SU-DHL-6 (cell line): ENCODE data around the gene ZSWIM1.

Experiments used
- H2AFZ ChIP-seq: fragments of 200-600 bp; sonication (generic); 2 replicates; pipeline ENCODE4 v1.6.1; 2014; ENCODE audit warnings: low read depth, mild to moderate bottlenecking, moderate library complexity, mixed read lengths, antibody characterized with exemption, low read length; ENCODE audit not compliant: severe bottlenecking
- H3F3A ChIP-seq: fragments of 200-600 bp; shearing (Covaris generic); 2 replicates; pipeline ENCODE4 v1.6.0; 2016; ENCODE audit warnings: antibody characterized with exemption, mild to moderate bottlenecking; ENCODE audit not compliant: insufficient read depth
- H3K27ac ChIP-seq: fragments of 200-600 bp; sonication (generic); 2 replicates; pipeline ENCODE4 v1.5.1; 2016; ENCODE audit warnings: low read depth, mild to moderate bottlenecking, low read length, moderate library complexity, mixed read lengths
- H3K27me3 ChIP-seq: fragments of 200-600 bp; sonication (generic), shearing (Covaris generic); 2 replicates; pipeline ENCODE4 v1.6.0; 2014; ENCODE audit warnings: mild to moderate bottlenecking, low read length
- H3K36me3 ChIP-seq: fragments of 200-600 bp; sonication (generic); 2 replicates; pipeline ENCODE4 v1.6.1; 2014; ENCODE audit warnings: mild to moderate bottlenecking, low read length, mixed read lengths
- H3K4me2 ChIP-seq: fragments of 300-600, 200-600 bp; shearing (Covaris generic), sonication (generic); 2 replicates; pipeline ENCODE4 v1.6.0; 2014; ENCODE audit warnings: low read length, low read depth, mild to moderate bottlenecking; ENCODE audit not compliant: poor library complexity, severe bottlenecking
- H3K4me3 ChIP-seq: fragments of 200-600 bp; sonication (generic); 2 replicates; pipeline ENCODE4 v1.5.1; 2014; ENCODE audit warnings: antibody characterized with exemption, low read length, mild to moderate bottlenecking, mixed read lengths; ENCODE audit not compliant: insufficient read depth, poor library complexity, severe bottlenecking
- H3K79me2 ChIP-seq: fragments of 200-600 bp; sonication (generic); 2 replicates; pipeline ENCODE4 v1.6.1; 2014; ENCODE audit warnings: mild to moderate bottlenecking, low read length, moderate library complexity; ENCODE audit not compliant: insufficient read depth
- H3K9ac ChIP-seq: fragments of 200-600 bp; sonication (generic); 2 replicates; pipeline ENCODE4 v1.7.0; 2014; ENCODE audit warnings: mild to moderate bottlenecking, low read length
- H3K9me2 ChIP-seq: fragments of 200-600 bp; sonication (generic); replicated peaks from 2 replicates; pipeline ENCODE4 v1.6.1; 2014; ENCODE audit warnings: low read length; ENCODE audit not compliant: insufficient read depth
- H3K9me3 ChIP-seq: fragments of 200-600 bp; sonication (generic); 2 replicates; pipeline ENCODE4 v1.6.1; 2014; ENCODE audit warnings: low read length, mixed read lengths; ENCODE audit not compliant: insufficient read depth
- H4K20me1 ChIP-seq: fragments of 200-600 bp; sonication (generic); 2 replicates; pipeline ENCODE4 v1.6.1; 2014; ENCODE audit warnings: low read depth, mild to moderate bottlenecking, antibody characterized with exemption, low read length, moderate library complexity, mixed read lengths
- EZH2phosphoT487 ChIP-seq: fragments of 200-600 bp; sonication (generic), shearing (Covaris generic); conservative IDR thresholded peaks from 2 replicates; pipeline ENCODE4 v1.6.1; 2018; ENCODE audit warnings: mild to moderate bottlenecking, antibody characterized with exemption, low read length, moderate library complexity, mixed read lengths
- TF ChIP-seq, protein P1 (sequence below): fragments of 200-600 bp; sonication (generic); IDR thresholded peaks from one replicate; pipeline ENCODE4 v1.5.1; 2017; ENCODE audit warnings: antibody characterized with exemption, mild to moderate bottlenecking, low read length, moderate library complexity; ENCODE audit not compliant: insufficient read depth, poor library complexity, severe bottlenecking

ZSWIM1 gene

DNA sequence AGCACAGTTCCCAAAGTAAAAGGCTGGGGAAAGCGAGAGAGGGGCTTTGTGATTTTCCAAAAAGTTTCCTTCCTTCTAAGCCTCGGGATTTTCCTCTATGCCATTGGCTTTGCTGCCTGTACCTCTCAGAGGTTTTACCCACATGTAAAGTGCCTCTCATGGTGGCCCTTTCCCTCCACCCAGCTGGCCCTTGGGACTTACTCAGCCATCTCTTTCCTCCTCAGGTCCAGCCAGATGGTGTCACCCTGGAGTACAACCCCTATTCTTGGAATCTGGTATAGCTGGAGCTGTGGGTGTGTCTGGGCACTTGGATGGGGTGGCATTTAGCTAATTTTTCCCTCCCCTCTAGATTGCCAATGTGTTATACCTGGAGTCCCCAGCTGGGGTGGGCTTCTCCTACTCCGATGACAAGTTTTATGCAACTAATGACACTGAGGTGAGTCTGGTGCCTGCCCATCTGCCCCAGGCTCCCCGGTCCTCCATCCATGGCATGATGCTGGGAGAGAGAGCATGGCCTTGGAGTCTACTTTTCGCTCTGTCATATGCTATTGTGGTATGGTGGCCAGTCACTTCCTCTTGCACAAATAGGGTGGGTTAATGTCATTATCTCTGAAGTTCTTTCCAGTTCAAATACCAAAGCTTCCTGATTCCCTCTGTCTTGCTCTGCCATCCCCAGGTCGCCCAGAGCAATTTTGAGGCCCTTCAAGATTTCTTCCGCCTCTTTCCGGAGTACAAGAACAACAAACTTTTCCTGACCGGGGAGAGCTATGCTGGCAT is 11.2 kb downstream of the ZSWIM1 start:
- no peaks in the 10 kb centered on the region for H3K79me2 ChIP-seq
- peak overlapping the region; percentile 65 for H3K4me2 ChIP-seq
- H4K20me1 ChIP-seq: no peaks in the 10 kb centered on the region
- no peaks in the 10 kb centered on the region for H3K27me3 ChIP-seq
- peak overlapping the region; percentile 86 for H3K4me3 ChIP-seq
- H3K27ac ChIP-seq: no peak overlapping the region
- H3K9me2 ChIP-seq: no peaks in the 10 kb centered on the region
- peak overlapping the region; percentile 81 for H3K9ac ChIP-seq
- no peak for TF ChIP-seq EZH2phosphoT487
- TF ChIP-seq, protein P1, sequence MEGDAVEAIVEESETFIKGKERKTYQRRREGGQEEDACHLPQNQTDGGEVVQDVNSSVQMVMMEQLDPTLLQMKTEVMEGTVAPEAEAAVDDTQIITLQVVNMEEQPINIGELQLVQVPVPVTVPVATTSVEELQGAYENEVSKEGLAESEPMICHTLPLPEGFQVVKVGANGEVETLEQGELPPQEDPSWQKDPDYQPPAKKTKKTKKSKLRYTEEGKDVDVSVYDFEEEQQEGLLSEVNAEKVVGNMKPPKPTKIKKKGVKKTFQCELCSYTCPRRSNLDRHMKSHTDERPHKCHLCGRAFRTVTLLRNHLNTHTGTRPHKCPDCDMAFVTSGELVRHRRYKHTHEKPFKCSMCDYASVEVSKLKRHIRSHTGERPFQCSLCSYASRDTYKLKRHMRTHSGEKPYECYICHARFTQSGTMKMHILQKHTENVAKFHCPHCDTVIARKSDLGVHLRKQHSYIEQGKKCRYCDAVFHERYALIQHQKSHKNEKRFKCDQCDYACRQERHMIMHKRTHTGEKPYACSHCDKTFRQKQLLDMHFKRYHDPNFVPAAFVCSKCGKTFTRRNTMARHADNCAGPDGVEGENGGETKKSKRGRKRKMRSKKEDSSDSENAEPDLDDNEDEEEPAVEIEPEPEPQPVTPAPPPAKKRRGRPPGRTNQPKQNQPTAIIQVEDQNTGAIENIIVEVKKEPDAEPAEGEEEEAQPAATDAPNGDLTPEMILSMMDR: no peak
- no peak overlapping the region for H2AFZ ChIP-seq
- no peaks in the 10 kb centered on the region for H3F3A ChIP-seq
- H3K36me3 ChIP-seq: no peaks in the 10 kb centered on the region
- H3K9me3 ChIP-seq: no peaks in the 10 kb centered on the region

DNA sequence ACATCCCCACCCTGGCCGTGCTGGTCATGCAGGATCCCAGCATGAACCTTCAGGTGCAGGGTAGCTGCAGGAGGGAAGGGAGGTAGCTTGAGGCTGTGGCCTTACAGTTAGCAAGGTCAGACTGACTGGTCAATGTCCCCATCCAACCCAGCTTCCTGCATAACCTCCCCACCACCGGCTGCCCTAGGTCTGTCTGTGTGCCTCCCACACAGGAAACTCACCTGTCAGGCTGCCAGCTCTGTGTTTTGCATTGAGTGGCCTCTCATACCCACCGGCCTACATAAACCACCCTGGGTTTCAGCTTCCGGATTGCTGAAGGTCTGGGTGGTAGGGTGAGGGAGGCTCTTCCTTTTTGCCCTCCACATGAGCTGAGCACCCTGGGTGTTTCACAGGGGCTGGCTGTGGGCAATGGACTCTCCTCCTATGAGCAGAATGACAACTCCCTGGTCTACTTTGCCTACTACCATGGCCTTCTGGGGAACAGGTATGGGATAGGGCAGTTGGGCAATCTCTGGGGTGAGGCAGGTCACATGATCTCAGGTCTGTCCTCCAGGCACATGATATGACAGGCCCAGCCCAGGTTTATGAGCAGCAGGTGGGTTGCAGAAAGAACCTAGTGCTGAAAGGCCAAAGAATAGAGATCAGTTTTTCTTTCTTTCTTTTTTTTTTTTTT is 11.9 kb downstream of the ZSWIM1 start:
- Histone ChIP-seq H3K27me3 (no peaks in the 10 kb centered on the region), H3K27ac (no peak overlapping the region), H3K79me2 (no peaks in the 10 kb centered on the region), H3K36me3 (no peaks in the 10 kb centered on the region), H3F3A (no peaks in the 10 kb centered on the region), H3K9me2 (no peaks in the 10 kb centered on the region), H2AFZ (no peak overlapping the region), H3K4me3 (no peak overlapping the region), H3K4me2 (no peak overlapping the region), H3K9me3 (no peaks in the 10 kb centered on the region), H3K9ac (no peak overlapping the region), H4K20me1 (no peaks in the 10 kb centered on the region)
- TF ChIP-seq, protein P1: no peak
- TF ChIP-seq EZH2phosphoT487: no peak

DNA sequence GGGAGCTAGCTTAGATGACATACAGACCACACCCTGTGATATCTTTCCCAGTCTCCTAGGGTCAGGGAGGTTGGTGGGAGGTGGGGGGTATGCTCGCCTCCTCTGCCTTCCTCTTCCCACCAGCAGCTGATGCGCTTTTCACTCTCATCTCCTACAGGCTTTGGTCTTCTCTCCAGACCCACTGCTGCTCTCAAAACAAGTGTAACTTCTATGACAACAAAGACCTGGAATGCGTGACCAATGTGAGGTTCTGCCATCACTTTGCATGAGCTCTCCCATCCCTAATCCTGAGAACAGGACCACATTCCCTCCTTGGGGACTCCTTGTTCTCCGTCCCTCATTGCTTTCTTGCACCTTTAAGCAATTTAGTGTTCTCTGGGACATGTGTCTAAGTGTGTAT is 12.8 kb downstream of the ZSWIM1 start:
- Histone ChIP-seq H3K27ac (no peak overlapping the region), H3K9me2 (no peaks in the 10 kb centered on the region), H3K27me3 (no peaks in the 10 kb centered on the region), H3K79me2 (no peaks in the 10 kb centered on the region), H3K36me3 (no peaks in the 10 kb centered on the region), H3K9ac (no peak overlapping the region), H2AFZ (no peak overlapping the region), H4K20me1 (no peaks in the 10 kb centered on the region), H3K4me2 (no peak overlapping the region), H3K4me3 (no peak overlapping the region), H3K9me3 (no peaks in the 10 kb centered on the region), H3F3A (no peaks in the 10 kb centered on the region)
- TF ChIP-seq, protein P1: no peak
- no peak for TF ChIP-seq EZH2phosphoT487
